GM19463 (cell line): ENCODE measurements around the gene CCL8.
"Not testable (repeated sequence)": the region's sequence is repeated elsewhere in the genome, so short reads cannot be mapped to it uniquely, and the experiment has no call there.

Experiments
- ATAC-seq: cut with Tn5 transposase; IDR thresholded peaks from one replicate; pipeline ENCODE4 v1.9.1; 2021; ENCODE audit warnings: mild to moderate bottlenecking, moderate library complexity; ENCODE audit not compliant: unreplicated experiment

The CCL8 gene

GRCh38 chr17:34313164-34313563 lies 6.1 kb upstream of the CCL8 start:
- no peak for ATAC-seq

DNA sequence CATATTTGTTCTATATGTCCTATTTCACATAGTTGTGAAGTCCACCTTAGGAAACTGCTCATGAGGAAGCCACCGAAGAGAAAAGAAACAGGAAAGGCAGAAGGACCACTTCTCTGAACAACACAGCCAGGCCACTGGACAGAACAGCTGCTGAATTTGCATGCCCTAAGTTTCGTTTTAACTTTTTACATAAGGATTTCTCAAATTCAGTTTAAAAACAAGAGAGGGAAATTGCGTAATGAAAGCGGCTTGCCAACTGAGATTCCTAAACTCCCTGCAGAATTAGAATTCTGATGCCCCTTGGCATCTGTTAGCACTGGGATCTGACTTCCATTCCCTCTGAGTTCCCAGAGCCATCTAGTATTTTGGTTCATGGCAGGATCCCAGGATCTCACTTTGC lies 5.0 kb upstream of the CCL8 start:
- ATAC-seq, result no peak

DNA sequence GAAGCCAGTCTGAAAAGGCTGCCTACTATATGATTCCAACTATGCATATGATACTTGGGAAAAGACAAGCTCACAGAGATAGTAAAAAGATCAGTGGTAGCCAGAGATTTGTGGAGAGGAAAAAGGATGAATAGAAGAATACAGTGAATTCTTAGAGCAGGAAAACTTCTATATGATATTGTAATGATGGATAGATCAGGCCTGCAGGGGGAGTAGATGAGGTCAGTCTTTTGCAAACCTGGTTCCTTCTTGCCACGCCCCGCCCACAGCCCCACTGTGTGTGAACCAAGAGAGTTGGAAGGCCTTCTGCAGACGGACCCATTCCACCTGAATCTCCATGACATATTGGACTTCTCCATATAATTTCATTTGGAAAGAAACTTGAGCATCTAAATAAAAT lies 761 bp upstream of the CCL8 start:
- ATAC-seq, result no peak

DNA sequence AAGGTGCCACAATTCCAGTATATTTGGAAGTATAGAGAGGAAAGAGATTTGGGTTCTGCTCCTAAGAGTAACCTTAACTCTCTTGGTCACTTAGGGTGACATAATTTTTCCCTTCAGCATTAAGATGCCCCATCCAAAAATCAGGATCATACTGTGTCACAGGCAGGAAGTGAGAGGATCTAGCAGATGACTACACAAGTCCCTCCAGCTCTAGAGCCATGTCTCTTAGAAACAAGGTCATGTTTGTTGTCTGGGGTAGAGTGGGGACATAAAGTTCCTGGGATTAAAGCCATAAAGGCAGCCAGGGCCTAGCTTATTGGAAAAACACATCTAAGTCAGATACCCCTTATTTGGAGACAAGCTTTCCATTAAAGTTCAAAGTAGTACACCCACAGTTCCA lies 2.7 kb downstream of the CCL8 start:
- ATAC-seq, result no peak

GRCh38 chr17:34327580-34327979 lies 8.3 kb downstream of the CCL8 start:
- not testable (repeated sequence) for ATAC-seq

- no peak for ATAC-seq
These were observed 18.5 kb downstream of the CCL8 start for GRCh38 chr17:34337701-34338100.

GRCh38 chr17:34339138-34339770 lies 20.0 kb downstream of the CCL8 start:
- ATAC-seq, result no peak

DNA sequence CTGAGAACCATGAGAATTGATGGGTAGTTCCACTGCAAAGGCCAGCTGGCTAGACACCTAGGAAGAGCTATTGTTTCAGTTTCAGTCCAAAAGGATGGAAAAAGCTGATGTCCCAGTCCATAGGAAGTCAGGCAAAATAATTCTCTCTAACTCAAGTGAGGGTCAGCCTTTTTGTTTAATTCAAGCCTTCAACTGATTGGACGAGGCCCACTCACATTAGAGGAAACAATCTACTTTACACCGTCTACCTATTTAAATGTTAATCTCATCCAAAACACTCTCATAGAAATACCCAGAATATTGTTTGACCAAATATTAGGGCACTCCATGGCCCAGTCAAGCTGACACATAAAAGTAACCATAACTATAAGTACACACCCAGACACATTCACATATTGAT lies 22.7 kb downstream of the CCL8 start:
- ATAC-seq, result no peak

DNA sequence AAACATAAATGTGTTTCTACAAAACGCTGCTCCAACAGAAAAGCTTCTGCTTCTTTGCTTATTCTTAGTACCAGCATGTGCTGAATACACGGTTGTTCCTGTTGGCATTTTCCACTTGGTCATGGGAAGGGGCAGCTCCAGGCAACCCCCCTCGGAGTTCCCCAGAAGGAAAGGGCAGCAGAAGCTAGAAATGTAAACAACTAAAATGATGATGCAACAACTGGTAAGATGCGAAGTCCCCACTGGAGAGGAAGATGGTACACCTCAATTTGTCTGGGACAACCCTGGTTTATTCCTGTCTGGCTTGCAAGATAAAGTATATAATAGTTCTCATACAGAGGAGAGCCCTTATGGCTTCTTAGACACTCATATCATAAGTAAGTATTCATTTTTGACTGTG lies 27.8 kb downstream of the CCL8 start:
- no peak for ATAC-seq

GRCh38 chr17:34349751-34350150 lies 30.5 kb downstream of the CCL8 start:
- ATAC-seq, result no peak

- ATAC-seq, result no peak
These were observed 31.9 kb downstream of the CCL8 start for GRCh38 chr17:34351096-34351495.

- no peak for ATAC-seq
These were observed 33.0 kb downstream of the CCL8 start for GRCh38 chr17:34352191-34352590.

DNA sequence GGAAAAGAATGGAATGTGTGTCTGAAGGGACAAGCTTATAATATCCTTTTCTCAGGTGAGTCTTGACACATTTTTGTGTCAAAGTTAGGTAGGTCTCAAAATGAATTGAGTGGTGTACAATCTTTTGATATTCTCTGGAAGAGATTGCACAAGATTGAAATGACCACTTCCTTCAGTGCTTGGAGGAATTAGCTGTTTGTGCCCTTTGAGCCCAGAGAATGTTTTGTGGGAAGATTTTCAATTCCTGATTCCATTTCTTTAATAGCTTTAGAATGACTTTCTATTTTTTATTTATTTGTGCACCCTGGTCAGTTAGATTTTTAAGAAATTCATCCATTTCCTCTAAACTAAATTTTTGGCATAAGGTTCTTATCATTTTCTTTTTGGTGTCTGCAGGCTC lies 35.4 kb downstream of the CCL8 start:
- ATAC-seq, result no peak

DNA sequence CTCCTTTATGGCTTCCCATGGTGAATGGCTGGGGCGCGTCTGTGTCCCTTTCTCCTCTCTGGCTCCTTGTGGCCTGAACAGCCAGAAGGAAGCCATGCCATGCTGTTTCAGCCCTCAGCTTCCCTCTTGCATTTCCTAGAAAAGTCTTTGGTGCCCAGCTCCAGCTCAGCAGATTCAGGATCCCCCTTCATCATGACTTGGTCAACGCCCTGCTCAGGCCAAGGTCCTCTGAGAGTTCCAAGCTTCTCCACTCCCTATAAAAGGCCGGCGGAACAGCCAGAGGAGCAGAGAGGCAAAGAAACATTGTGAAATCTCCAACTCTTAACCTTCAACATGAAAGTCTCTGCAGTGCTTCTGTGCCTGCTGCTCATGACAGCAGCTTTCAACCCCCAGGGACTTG lies 37.0 kb downstream of the CCL8 start, which contains the start of gene CCL13:
TSS of gene CCL13 (plus strand) at position 287 of the 400 bp plus-strand sequence. CDS start at position 334, 47 bp downstream.
- ATAC-seq, result no peak

DNA sequence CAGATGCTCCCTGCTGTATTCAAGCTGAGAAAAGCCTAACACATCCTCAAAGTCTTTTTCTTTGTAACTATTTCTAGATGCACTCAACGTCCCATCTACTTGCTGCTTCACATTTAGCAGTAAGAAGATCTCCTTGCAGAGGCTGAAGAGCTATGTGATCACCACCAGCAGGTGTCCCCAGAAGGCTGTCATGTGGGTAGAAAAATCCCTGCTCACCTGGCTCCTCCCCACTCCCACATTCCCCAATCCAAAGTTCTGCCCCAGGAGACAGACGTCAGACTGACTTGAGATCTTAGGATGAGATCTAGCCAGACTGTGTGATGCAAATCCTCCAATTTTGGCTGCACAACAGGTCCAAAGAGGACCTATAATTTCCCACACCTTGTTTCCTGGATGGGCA lies 38.2 kb downstream of the CCL8 start:
- ATAC-seq, result no peak

DNA sequence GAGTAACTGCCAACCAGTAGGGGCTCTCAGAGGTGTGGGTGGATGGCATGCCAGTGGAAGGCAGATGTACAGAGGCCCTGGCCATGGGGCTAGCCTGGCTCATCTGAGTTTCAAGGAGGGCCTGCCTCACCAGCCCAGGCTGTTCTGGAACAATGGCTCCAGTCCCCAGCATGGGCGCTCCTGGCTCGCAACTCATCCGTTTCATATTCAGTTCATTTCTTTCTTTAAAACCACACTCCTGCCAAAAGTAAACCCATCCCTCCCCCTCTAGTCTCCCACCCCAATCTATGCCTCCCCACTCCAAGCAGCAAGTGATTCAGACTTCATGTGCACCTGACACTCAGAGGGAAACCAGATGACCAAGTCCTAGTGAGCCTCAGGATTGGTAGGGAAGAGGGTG lies 39.4 kb downstream of the CCL8 start:
- no peak for ATAC-seq

DNA sequence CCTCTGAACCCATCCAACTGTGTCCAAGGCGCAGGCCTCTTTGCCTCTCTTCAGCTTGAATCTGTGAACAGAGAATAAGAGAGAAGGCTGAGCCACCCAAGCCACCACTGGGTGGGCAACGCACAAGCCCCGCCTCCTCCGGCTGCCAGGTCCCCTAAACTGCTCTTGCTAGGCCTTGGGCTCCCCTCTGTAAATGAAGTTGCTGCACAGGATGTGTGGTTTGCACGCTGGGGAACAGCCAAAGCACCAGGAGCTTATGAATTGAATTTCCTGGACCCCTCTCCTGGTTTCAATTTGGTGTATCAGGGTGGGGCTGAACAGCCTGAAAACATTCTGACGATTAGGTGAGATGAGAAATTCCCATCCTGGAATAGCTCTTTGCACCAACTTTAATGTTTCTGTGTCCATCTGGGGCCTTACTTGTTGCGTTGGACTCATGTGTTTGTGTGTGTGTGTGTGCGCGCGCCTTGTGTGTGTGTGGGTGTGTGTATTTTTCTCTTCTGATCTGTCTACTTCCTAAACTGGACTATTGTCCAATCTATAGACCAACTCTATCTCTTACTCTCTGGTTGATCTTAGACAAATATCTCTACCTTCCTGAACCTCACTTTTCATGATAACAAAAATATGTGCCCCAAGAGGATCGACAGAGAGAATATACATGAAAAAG lies 41.5 kb downstream of the CCL8 start:
- ATAC-seq, result no peak

- ATAC-seq, result no peak
These were observed 42.3 kb downstream of the CCL8 start for GRCh38 chr17:34361478-34362061.

DNA sequence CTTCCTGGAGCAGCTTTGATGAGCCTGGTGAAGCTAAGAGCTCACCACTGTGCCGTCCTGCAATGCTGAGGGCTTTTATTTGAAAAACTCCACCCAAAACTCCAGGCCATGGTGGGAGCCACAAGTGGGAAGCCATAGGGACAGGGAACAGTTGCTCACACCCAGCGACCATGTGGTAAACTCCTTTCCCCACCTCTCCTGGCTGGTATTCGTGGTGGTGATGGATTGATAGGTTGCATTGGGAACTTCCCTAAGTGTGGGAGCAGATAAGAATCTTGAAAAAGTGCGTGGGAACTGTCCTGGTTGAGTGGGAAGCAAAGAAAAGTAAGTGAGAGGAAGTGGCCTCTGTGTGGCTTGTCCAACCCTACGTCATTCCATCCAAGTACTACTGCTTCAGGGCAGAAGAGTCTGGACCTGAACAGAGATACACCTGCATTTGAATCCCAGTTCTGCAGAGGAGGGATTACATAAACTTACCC lies 44.0 kb downstream of the CCL8 start, which contains the start of gene CCL1:
TSS of gene CCL1 (minus strand) at position 51 of the 479 bp plus-strand sequence. CDS start 72 bp downstream, outside the sequence.
- no peak for ATAC-seq

DNA sequence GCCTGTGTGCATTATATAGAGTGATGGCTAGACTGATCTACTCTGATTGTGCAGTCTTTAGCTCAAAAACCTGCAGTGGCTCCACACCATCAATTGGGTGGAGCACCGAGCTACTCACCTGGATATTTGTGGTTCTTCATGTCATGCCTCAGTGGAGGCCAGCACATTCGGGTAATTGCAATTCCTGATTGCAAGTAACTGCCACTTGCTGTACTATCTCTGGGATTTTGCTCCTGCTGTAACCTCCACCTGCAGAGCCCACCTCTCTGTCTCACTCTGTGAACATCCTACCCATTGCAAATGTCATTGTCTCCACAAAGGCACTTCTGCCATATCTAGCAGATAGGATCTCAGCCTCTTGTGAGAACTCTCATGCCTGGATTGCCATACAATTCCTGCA lies 45.5 kb downstream of the CCL8 start:
- no peak for ATAC-seq

DNA sequence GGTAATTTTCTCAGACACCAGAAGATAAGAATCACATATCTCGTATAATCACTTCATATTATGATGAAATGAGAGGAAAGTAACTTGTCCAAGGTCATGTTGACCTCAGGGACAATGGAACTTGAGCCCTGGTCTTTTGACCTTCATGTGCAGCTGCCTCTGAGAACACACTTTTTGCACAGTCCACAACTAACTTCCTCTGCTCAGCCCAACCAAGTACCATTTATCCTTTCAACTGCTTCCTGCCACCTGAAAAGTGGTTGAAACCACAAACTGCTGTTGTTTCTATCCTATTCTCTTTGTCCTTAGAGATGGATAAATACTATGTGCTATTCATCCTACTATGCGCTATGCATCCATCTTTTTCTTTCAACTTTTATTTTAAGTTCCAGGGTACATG lies 46.1 kb downstream of the CCL8 start:
- ATAC-seq, result no peak

DNA sequence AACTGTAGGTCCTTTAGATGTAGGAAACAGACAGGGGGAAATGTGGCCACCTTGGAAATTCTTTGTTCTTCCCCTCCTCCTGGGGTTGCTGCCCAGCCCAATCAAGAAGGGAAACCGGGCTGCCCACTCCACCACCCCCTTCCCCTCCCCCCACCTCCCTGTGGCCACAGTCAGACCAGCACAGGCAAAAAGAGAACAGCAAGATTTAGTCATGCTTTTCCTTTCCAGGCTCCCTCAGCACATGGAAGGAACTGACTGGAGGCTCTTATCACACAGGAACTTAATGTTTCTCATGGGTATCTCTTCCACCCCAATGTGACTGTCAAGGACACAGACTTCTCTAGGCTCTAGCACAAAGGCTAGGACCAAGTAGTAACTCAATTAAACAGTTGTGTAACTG lies 46.8 kb downstream of the CCL8 start:
- no peak for ATAC-seq
